CD4-positive, alpha-beta T cell (primary cell): ENCODE results near the gene DEFB110. TPM values are rescaled to one million over a fixed set of nuclear protein-coding genes. Genes with fewer than 3 reads are reported as not detected.

Source experiments
- ATAC-seq: fragments of 200-7000 bp; cut with Tn5 transposase; one replicate; pipeline ENCODE4 v1.10.0; 2022; ENCODE audit warnings: mild to moderate bottlenecking; ENCODE audit not compliant: poor library complexity
- CTCF ChIA-PET: fragments of 350-600 bp; sonication (Branson Sonifier 250); formaldehyde crosslinking; loops from one replicate; lab custom pipeline; 2021; ENCODE audit warnings: antibody characterized with exemption, inconsistent platforms; lab: Charles Lee
- POLR2A ChIA-PET: fragments of 350-600 bp; sonication (Branson Sonifier 250); formaldehyde crosslinking; loops from one replicate; lab custom pipeline; 2021; ENCODE audit warnings: antibody characterized with exemption, inconsistent platforms; lab: Charles Lee
- DNase-seq, 14 experiments: peaks; one replicate each; pipeline ENCODE4 v3.0.0-alpha.2; 2013 to 2020; ENCODE audit warnings: mixed read lengths in 2 of 14
- H3K27ac ChIP-seq, 2 donors: one replicate each; pipeline versions ENCODE4 v1.5.1 to v1.7.0; 2013; ENCODE audit warnings: low read length in 2 of 2, low read depth in 1 of 2, mild to moderate bottlenecking in 1 of 2
- H3K27me3 ChIP-seq, 2 experiments: 1 replicate in 1 of 2; 2 replicates in 1 of 2; pipeline versions ENCODE4 v1.6.1 to v1.7.0; 2013; ENCODE audit warnings: low read length in 2 of 2, control low read depth in 1 of 2, mild to moderate bottlenecking in 1 of 2, moderate library complexity in 1 of 2; ENCODE audit not compliant: insufficient read depth in 2 of 2, control insufficient read depth in 1 of 2
- H3K36me3 ChIP-seq: one replicate; pipeline ENCODE4 v1.6.1; 2013; ENCODE audit warnings: low read length, control low read depth; ENCODE audit not compliant: insufficient read depth
- H3K4me1 ChIP-seq: one replicate; pipeline ENCODE4 v1.6.1; 2013; ENCODE audit warnings: low read length, control low read depth; ENCODE audit not compliant: insufficient read depth
- H3K4me3 ChIP-seq: one replicate; pipeline ENCODE4 v1.5.1; 2013; ENCODE audit warnings: mild to moderate bottlenecking, low read length, moderate library complexity
- H3K9me3 ChIP-seq, 2 experiments: 1 replicate in 1 of 2; 2 replicates in 1 of 2; pipeline versions ENCODE4 v1.6.1 to v1.7.0; 2013; ENCODE audit warnings: low read length in 2 of 2, mild to moderate bottlenecking in 2 of 2, control low read depth in 1 of 2, moderate library complexity in 1 of 2; ENCODE audit not compliant: control insufficient read depth in 1 of 2, insufficient read depth in 1 of 2
- H3K27ac Mint-ChIP-seq: one replicate; pipeline ENCODE4 v1.8.0; 2020; ENCODE audit warnings: mixed read lengths
- H3K27me3 Mint-ChIP-seq: one replicate; pipeline ENCODE4 v1.8.0; 2021; ENCODE audit warnings: mixed read lengths
- H3K36me3 Mint-ChIP-seq: one replicate; pipeline ENCODE4 v1.8.0; 2021; ENCODE audit warnings: low read depth, mixed read lengths
- H3K4me1 Mint-ChIP-seq: one replicate; pipeline ENCODE4 v1.8.0; 2021; ENCODE audit warnings: low read depth, mixed read lengths
- H3K4me3 Mint-ChIP-seq: one replicate; pipeline ENCODE4 v1.8.0; 2020; ENCODE audit warnings: mild to moderate bottlenecking, mixed read lengths
- H3K9me3 Mint-ChIP-seq: one replicate; pipeline ENCODE4 v1.8.0; 2020; ENCODE audit warnings: mixed read lengths
- intact Hi-C, 2 experiments: fragments of 100-400 bp; cut with DNase I in 1 of 2; cut with micrococcal nuclease in 1 of 2; formaldehyde crosslinking; loops; one replicate each; pipeline versions ENCODE4 v1.15.1 to v1.9.0; 2023 to 2025; cut with DNase I, micrococcal nuclease
- total RNA-seq, 174 experiments: library from RNA in 2 of 174; stranded (reverse) in 2 of 174; gene quantifications; one replicate each; pipeline ENCODE4 v1.2.3 and lab custom pipeline; 2021 to 2026
- TF ChIP-seq, protein P1 (sequence below): fragments of 200-600 bp; IDR thresholded peaks from one replicate; pipeline ENCODE4 v1.8.0; 2022; ENCODE audit warnings: antibody characterized with exemption, mild to moderate bottlenecking

The DEFB110 gene
- total RNA-seq, 2 experiments from 2014 or later, result not detected

DNA sequence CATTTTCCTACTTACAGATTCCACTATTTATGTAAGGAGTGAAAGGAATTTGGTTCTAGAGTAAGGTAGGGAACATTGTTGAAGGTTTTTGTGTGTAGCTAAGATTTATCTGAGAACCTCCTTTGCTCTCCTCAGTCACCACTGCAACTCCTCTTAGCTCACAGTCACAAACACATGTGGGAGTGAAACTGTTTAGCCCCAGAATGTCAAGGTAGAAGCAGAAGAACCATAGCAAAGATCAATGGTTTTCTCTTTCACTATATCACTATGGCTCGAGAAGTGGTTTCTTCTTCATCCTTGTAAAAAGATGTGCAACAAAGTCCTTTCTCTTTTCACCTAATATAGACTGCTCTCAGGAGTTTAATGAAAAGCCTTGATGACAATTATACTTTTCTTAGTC, 34.4 kb upstream of the DEFB110 start:
- ATAC-seq, result no peak
- CTCF ChIA-PET, result no interaction called here
- POLR2A ChIA-PET, result no interaction called here

DNA sequence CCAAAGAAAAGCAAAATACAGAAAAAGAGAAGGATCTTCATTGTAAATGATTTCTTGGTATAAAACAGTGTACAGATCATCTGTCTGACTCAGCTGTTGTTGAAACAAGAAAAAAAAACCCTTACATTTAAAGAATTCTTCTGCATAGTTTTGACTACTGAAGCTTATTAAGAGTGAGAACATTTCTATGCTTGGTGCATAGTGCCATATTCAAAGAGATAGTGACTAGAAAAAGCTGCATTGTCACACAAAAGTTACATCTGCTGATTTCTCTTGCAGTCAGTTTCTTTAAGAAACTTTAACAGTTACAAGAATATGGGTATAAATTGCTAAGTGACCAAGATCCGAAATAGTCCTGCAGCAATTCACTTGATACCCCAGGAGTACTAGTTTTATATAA, 28.0 kb upstream of the DEFB110 start, which contains the start of gene DEFB112:
Gene DEFB112, minus strand, starts transcription at position 101 of the 400 bp plus-strand sequence. Its CDS starts 60 bp downstream, at position 41.
- intact Hi-C loops, result no loop called here
- Mint-ChIP-seq H3K4me3 (no peak within 1 kb of the TSS), H3K36me3 (no peaks in the 10 kb centered on the region), H3K4me1 (no peaks in the 10 kb centered on the region), H3K27me3 (no peaks in the 10 kb centered on the region), H3K9me3 (no peaks in the 10 kb centered on the region), H3K27ac (no peak within 1 kb of the TSS)
- ATAC-seq, result no peak
- Histone ChIP-seq H3K4me3 (no peak within 1 kb of the TSS), H3K4me1 (no peaks in the 10 kb centered on the region), H3K36me3 (no peaks in the 10 kb centered on the region), H3K9me3 (peaks cover 0 to 6% of the 10 kb centered on the region in 2 experiments), H3K27me3 (no peaks in the 10 kb centered on the region), H3K27ac (no peak within 1 kb of the TSS)
- POLR2A ChIA-PET, result no interaction called here
- DNase-seq, result no peak
- CTCF ChIA-PET, result no interaction called here
- TF ChIP-seq, protein P1, sequence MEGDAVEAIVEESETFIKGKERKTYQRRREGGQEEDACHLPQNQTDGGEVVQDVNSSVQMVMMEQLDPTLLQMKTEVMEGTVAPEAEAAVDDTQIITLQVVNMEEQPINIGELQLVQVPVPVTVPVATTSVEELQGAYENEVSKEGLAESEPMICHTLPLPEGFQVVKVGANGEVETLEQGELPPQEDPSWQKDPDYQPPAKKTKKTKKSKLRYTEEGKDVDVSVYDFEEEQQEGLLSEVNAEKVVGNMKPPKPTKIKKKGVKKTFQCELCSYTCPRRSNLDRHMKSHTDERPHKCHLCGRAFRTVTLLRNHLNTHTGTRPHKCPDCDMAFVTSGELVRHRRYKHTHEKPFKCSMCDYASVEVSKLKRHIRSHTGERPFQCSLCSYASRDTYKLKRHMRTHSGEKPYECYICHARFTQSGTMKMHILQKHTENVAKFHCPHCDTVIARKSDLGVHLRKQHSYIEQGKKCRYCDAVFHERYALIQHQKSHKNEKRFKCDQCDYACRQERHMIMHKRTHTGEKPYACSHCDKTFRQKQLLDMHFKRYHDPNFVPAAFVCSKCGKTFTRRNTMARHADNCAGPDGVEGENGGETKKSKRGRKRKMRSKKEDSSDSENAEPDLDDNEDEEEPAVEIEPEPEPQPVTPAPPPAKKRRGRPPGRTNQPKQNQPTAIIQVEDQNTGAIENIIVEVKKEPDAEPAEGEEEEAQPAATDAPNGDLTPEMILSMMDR, result no peak

More for the DNA sequence above, 34.4 kb upstream of the DEFB110 start:
- Mint-ChIP-seq H3K27ac (no peak overlapping the region), H3K36me3 (no peaks in the 10 kb centered on the region), H3K4me1 (no peaks in the 10 kb centered on the region), H3K4me3 (no peak overlapping the region), H3K9me3 (peaks cover 4% of the 10 kb centered on the region), H3K27me3 (no peaks in the 10 kb centered on the region)
- H3K27me3 ChIP-seq, result no peaks in the 10 kb centered on the region
- H3K4me1 ChIP-seq, result no peaks in the 10 kb centered on the region
- H3K27ac ChIP-seq, result no peak overlapping the region
- no peak for DNase-seq
- intact Hi-C loops, result no loop called here
- TF ChIP-seq, protein P1, result no peak
- no peaks in the 10 kb centered on the region for H3K9me3 ChIP-seq
- H3K4me3 ChIP-seq, result no peak overlapping the region
- H3K36me3 ChIP-seq, result no peaks in the 10 kb centered on the region

DNA sequence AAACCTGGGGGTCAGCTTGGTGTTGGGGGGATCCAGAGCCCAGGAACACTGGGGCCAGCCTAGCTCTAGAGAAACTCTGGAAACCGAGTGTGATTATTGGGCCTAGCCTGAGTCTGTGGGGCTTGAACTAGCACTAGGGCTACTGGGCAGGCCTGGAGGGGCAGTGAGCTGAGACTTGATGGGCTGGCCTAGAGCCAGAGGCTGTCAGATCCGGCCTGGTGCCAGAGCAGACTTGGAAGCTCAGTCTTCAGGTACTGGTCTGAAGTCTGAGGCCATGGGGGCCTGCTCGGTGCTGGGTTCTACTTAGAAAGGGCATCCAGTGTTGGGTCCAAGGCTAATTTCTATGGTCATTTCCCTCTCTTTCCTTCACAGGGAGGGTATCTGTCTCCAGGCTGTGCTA, 25.2 kb upstream of the DEFB110 start:
- TF ChIP-seq, protein P1, result no peak
- H3K27ac Mint-ChIP-seq, result no peak overlapping the region
- DNase-seq (no peak), ATAC-seq (no peak)
- CTCF ChIA-PET, result no interaction called here
- Histone ChIP-seq H3K27ac (no peak overlapping the region), H3K4me3 (no peak overlapping the region), H3K36me3 (no peaks in the 10 kb centered on the region), H3K4me1 (no peaks in the 10 kb centered on the region), H3K9me3 (peaks cover 0 to 6% of the 10 kb centered on the region in 2 experiments), H3K27me3 (no peaks in the 10 kb centered on the region)
- POLR2A ChIA-PET, result no interaction called here
- H3K4me3 Mint-ChIP-seq, result no peak overlapping the region
- H3K9me3 Mint-ChIP-seq, result no peaks in the 10 kb centered on the region
- intact Hi-C loops, result no loop called here
- no peaks in the 10 kb centered on the region for H3K4me1 Mint-ChIP-seq
- no peaks in the 10 kb centered on the region for H3K36me3 Mint-ChIP-seq
- H3K27me3 Mint-ChIP-seq, result no peaks in the 10 kb centered on the region
